Naive B cell (primary cell): ENCODE measurements around the gene PAPOLB. TPM values are rescaled to one million over a fixed set of nuclear protein-coding genes. Genes with fewer than 3 reads are reported as not detected.

ENCODE experiments used
- ATAC-seq, 2 donors: fragments of 150-1000 bp; cut with Tn5 transposase; 2 replicates each; pipeline ENCODE4 v1.10.0; 2021; ENCODE audit warnings: low read depth in 2 of 2, mild to moderate bottlenecking in 2 of 2, moderate library complexity in 2 of 2
- DNase-seq: peaks from one replicate; pipeline ENCODE4 v3.0.0; 2022
- H3K27ac Mint-ChIP-seq, 6 donors: one replicate each; pipeline ENCODE4 v1.8.0; 2020 to 2022; ENCODE audit warnings: mild to moderate bottlenecking in 6 of 6, mixed read lengths in 6 of 6, moderate library complexity in 5 of 6, inconsistent platforms in 2 of 6
- H3K27me3 Mint-ChIP-seq, 3 donors: one replicate each; pipeline ENCODE4 v1.8.0; 2021 to 2022; ENCODE audit warnings: mixed read lengths in 3 of 3, mild to moderate bottlenecking in 1 of 3
- H3K36me3 Mint-ChIP-seq, 2 donors: one replicate each; pipeline ENCODE4 v1.8.0; 2020 to 2022; ENCODE audit warnings: mixed read lengths in 2 of 2, inconsistent platforms in 1 of 2, mild to moderate bottlenecking in 1 of 2
- H3K4me1 Mint-ChIP-seq, 3 donors: one replicate each; pipeline ENCODE4 v1.8.0; 2020 to 2022; ENCODE audit warnings: mixed read lengths in 3 of 3, inconsistent platforms in 1 of 3, mild to moderate bottlenecking in 1 of 3, moderate library complexity in 1 of 3
- H3K4me3 Mint-ChIP-seq, 8 donors: one replicate each; pipeline ENCODE4 v1.8.0; 2020 to 2022; ENCODE audit warnings: mild to moderate bottlenecking in 8 of 8, mixed read lengths in 8 of 8, moderate library complexity in 8 of 8, inconsistent platforms in 2 of 8
- H3K9me3 Mint-ChIP-seq, 7 donors: one replicate each; pipeline ENCODE4 v1.8.0; 2020 to 2022; ENCODE audit warnings: mixed read lengths in 7 of 7, mild to moderate bottlenecking in 5 of 7, inconsistent platforms in 2 of 7, moderate library complexity in 1 of 7
- polyA plus RNA-seq, 6 donors: library from polyadenylated mRNA; unstranded; fragments of 300-500 nt; fragmentation: Illumina TruSeq; gene quantifications; one replicate each; pipeline ENCODE4 v1.2.3, GENCODE V29; 2021; ENCODE audit warnings: low read depth in 6 of 6

PAPOLB gene
- polyA plus RNA-seq, 6 donors from 2014 or later = not detected

- no peak for DNase-seq
- H3K27me3 Mint-ChIP-seq = peaks cover 11 to 36% (median 32%) of the 10 kb centered on the region in 3 donors
- H3K4me1 Mint-ChIP-seq = no peaks in the 10 kb centered on the region
- no peak for ATAC-seq
- H3K27ac Mint-ChIP-seq = no peak overlapping the region
- H3K36me3 Mint-ChIP-seq = no peaks in the 10 kb centered on the region
- peak overlapping the region in 1 of 8 donors; percentile 47 for H3K4me3 Mint-ChIP-seq
- H3K9me3 Mint-ChIP-seq = peaks cover 0 to 6% (median 0%) of the 10 kb centered on the region in 7 donors
Measured at GRCh38 chr7:4871930-4872675, 10.3 kb upstream of the PAPOLB start.

GRCh38 chr7:4871056-4871680 is 9.3 kb upstream of the PAPOLB start:
- Mint-ChIP-seq H3K9me3 (peaks cover 0 to 6% (median 0%) of the 10 kb centered on the region in 7 donors), H3K27ac (no peak overlapping the region), H3K27me3 (peaks cover 14 to 36% (median 32%) of the 10 kb centered on the region in 3 donors), H3K4me3 (no peak overlapping the region), H3K36me3 (no peaks in the 10 kb centered on the region), H3K4me1 (no peaks in the 10 kb centered on the region)
- ATAC-seq = no peak
- no peak for DNase-seq

- Mint-ChIP-seq H3K4me3 (no peak overlapping the region), H3K27ac (no peak overlapping the region), H3K4me1 (no peaks in the 10 kb centered on the region), H3K36me3 (peaks cover 1 to 14% of the 10 kb centered on the region in 2 donors), H3K9me3 (peaks cover 0 to 16% (median 6%) of the 10 kb centered on the region in 7 donors), H3K27me3 (peaks cover 27 to 54% (median 54%) of the 10 kb centered on the region in 3 donors)
- DNase-seq (no peak), ATAC-seq (no peak)
Measured at GRCh38 chr7:4868493-4868892, 6.7 kb upstream of the PAPOLB start.

GRCh38 chr7:4866528-4867496 is 5.0 kb upstream of the PAPOLB start:
- Mint-ChIP-seq H3K27ac (no peak overlapping the region), H3K27me3 (peaks cover 33 to 55% (median 55%) of the 10 kb centered on the region in 3 donors), H3K36me3 (peaks cover 6 to 30% of the 10 kb centered on the region in 2 donors), H3K4me1 (peaks cover 0 to 4% (median 0%) of the 10 kb centered on the region in 3 donors), H3K9me3 (peaks cover 3 to 23% (median 13%) of the 10 kb centered on the region in 7 donors), H3K4me3 (no peak overlapping the region)
- no peak for DNase-seq
- no peak for ATAC-seq

GRCh38 chr7:4862156-4862555 is 326 bp upstream of the PAPOLB start:
- peaks cover 0 to 4% (median 4%) of the 10 kb centered on the region in 3 donors for H3K4me1 Mint-ChIP-seq
- H3K27me3 Mint-ChIP-seq = peaks cover 37 to 49% (median 46%) of the 10 kb centered on the region in 3 donors
- H3K4me3 Mint-ChIP-seq = peak overlapping the region; percentile 60 to 89 (median 70)
- peaks cover 10 to 38% of the 10 kb centered on the region in 2 donors for H3K36me3 Mint-ChIP-seq
- H3K27ac Mint-ChIP-seq = peak overlapping the region in 2 of 6 donors; percentile 53 to 83
- DNase-seq (no peak), ATAC-seq (no peak)
- H3K9me3 Mint-ChIP-seq = peaks cover 0 to 28% (median 15%) of the 10 kb centered on the region in 7 donors

- peak overlapping the region in 3 of 6 donors; percentile 53 to 88 (median 61) for H3K27ac Mint-ChIP-seq
- peaks cover 0 to 28% (median 15%) of the 10 kb centered on the region in 7 donors for H3K9me3 Mint-ChIP-seq
- peaks cover 0 to 4% (median 4%) of the 10 kb centered on the region in 3 donors for H3K4me1 Mint-ChIP-seq
- H3K36me3 Mint-ChIP-seq = peaks cover 10 to 38% of the 10 kb centered on the region in 2 donors
- H3K27me3 Mint-ChIP-seq = peaks cover 41 to 49% (median 48%) of the 10 kb centered on the region in 3 donors
- peak overlapping the region; percentile 56 to 89 (median 69) for H3K4me3 Mint-ChIP-seq
- peak; percentile 77 to 83 for ATAC-seq
- peak; percentile 6 for DNase-seq
Measured at GRCh38 chr7:4861227-4861626, 603 bp downstream of the PAPOLB start.

GRCh38 chr7:4857189-4857588 is 4.6 kb downstream of the PAPOLB start:
- Mint-ChIP-seq H3K9me3 (peaks cover 0 to 12% (median 5%) of the 10 kb centered on the region in 7 donors), H3K27ac (peak overlapping the region in 1 of 6 donors; percentile 8), H3K27me3 (peaks cover 12 to 25% (median 23%) of the 10 kb centered on the region in 3 donors), H3K36me3 (peaks cover 4 to 12% of the 10 kb centered on the region in 2 donors), H3K4me1 (peaks cover 0 to 4% (median 4%) of the 10 kb centered on the region in 3 donors), H3K4me3 (no peak overlapping the region)
- ATAC-seq (no peak), DNase-seq (no peak)

GRCh38 chr7:4856336-4857057 is 5.3 kb downstream of the PAPOLB start:
- DNase-seq (no peak), ATAC-seq (no peak)
- peaks cover 0 to 17% (median 5%) of the 10 kb centered on the region in 7 donors for H3K9me3 Mint-ChIP-seq
- peaks cover 0 to 4% (median 0%) of the 10 kb centered on the region in 3 donors for H3K4me1 Mint-ChIP-seq
- H3K36me3 Mint-ChIP-seq = peaks cover 5 to 11% of the 10 kb centered on the region in 2 donors
- H3K27me3 Mint-ChIP-seq = peaks cover 9 to 23% (median 20%) of the 10 kb centered on the region in 3 donors
- H3K27ac Mint-ChIP-seq = no peak overlapping the region
- H3K4me3 Mint-ChIP-seq = no peak overlapping the region

- no peak overlapping the region for H3K4me3 Mint-ChIP-seq
- no peaks in the 10 kb centered on the region for H3K4me1 Mint-ChIP-seq
- H3K9me3 Mint-ChIP-seq = peaks cover 4 to 15% (median 8%) of the 10 kb centered on the region in 7 donors
- H3K36me3 Mint-ChIP-seq = peaks cover 5 to 11% of the 10 kb centered on the region in 2 donors
- ATAC-seq = no peak
- H3K27me3 Mint-ChIP-seq = peaks cover 9 to 25% (median 12%) of the 10 kb centered on the region in 3 donors
- no peak for DNase-seq
- no peak overlapping the region for H3K27ac Mint-ChIP-seq
Measured at GRCh38 chr7:4854916-4855315, 6.9 kb downstream of the PAPOLB start.

GRCh38 chr7:4851459-4852422 is 10.1 kb downstream of the PAPOLB start:
- no peak overlapping the region for H3K27ac Mint-ChIP-seq

GRCh38 chr7:4850262-4850795 is 11.5 kb downstream of the PAPOLB start:
- H3K4me1 Mint-ChIP-seq = peaks cover 4 to 6% (median 5%) of the 10 kb centered on the region in 3 donors
- peaks cover 5 to 11% of the 10 kb centered on the region in 2 donors for H3K36me3 Mint-ChIP-seq
- H3K9me3 Mint-ChIP-seq = peaks cover 4 to 15% (median 8%) of the 10 kb centered on the region in 7 donors
- no peak overlapping the region for H3K27ac Mint-ChIP-seq
- H3K4me3 Mint-ChIP-seq = no peak overlapping the region
- H3K27me3 Mint-ChIP-seq = peaks cover 5 to 47% (median 14%) of the 10 kb centered on the region in 3 donors
- DNase-seq = no peak
- no peak for ATAC-seq

More at GRCh38 chr7:4851459-4852422, 10.1 kb downstream of the PAPOLB start:
- H3K4me1 Mint-ChIP-seq = no peaks in the 10 kb centered on the region
- H3K36me3 Mint-ChIP-seq = peaks cover 5 to 11% of the 10 kb centered on the region in 2 donors
- no peak for DNase-seq
- peaks cover 4 to 15% (median 8%) of the 10 kb centered on the region in 7 donors for H3K9me3 Mint-ChIP-seq
- ATAC-seq = no peak
- H3K27me3 Mint-ChIP-seq = peaks cover 5 to 35% (median 9%) of the 10 kb centered on the region in 3 donors
- H3K4me3 Mint-ChIP-seq = peak overlapping the region in 1 of 8 donors; percentile 57
